HepG2 (cell line): Measurements from ENCODE around the gene COL8A1. TPM values are rescaled to one million over a fixed set of nuclear protein-coding genes. Genes with fewer than 3 reads are reported as not detected.

Experiments used
- ATAC-seq: fragments of 200-7000 bp; cut with Tn5 transposase; 3 replicates; pipeline ENCODE4 v1.9.1; 2020; ENCODE audit warnings: mild to moderate bottlenecking, moderate library complexity
- BruUV-seq: library from RNA; stranded (reverse); fragments of 400-500 nt; replicated peaks from 2 replicates; lab custom pipeline; 2021; lab: Mats Ljungman, UMichigan
- CTCF ChIA-PET: fragments of 300-600 bp; formaldehyde crosslinking; extraction: SDS; loops from one replicate; lab custom pipeline; 2021; ENCODE audit warnings: low total read pairs, inconsistent platforms, low intra/inter-chr PET ratio; lab: Yijun Ruan, JAX
- POLR2A ChIA-PET: fragments of 350-600 bp; sonication (Branson Sonifier 250); formaldehyde crosslinking; loops from one replicate; lab custom pipeline; 2020; ENCODE audit warnings: antibody characterized with exemption, inconsistent platforms; lab: Yijun Ruan, JAX
- DNase-seq: peaks from one replicate; pipeline ENCODE4 v3.0.0-alpha.2; 2015; ENCODE audit warnings: low spot score
- FAIRE-seq: peaks from 3 replicates; lab custom pipeline; 2011; peaks lifted over from hg19 to GRCh38; lab: Jason Lieb, UNC
- H2AFZ ChIP-seq: one replicate; pipeline ENCODE4 v1.6.1; 2011; ENCODE audit warnings: low read length, inconsistent platforms
- H3K27ac ChIP-seq: fragments of 300-600 bp; 3 replicates; pipeline ENCODE4 v1.8.0; 2011; ENCODE audit warnings: mixed run types, mild to moderate bottlenecking, mixed read lengths, low read length, inconsistent platforms; ENCODE audit not compliant: insufficient read depth; ENCODE audit errors: extremely low read length
- H3K27me3 ChIP-seq, 2 experiments: fragments of 200-600 bp in 1 of 2; 2 replicates in 1 of 2; 3 replicates in 1 of 2; pipeline versions ENCODE4 v1.6.0 to v1.8.0; 2011; ENCODE audit warnings: low read length in 2 of 2, mild to moderate bottlenecking in 2 of 2, moderate library complexity in 2 of 2, inconsistent platforms in 1 of 2; ENCODE audit not compliant: insufficient read depth in 2 of 2, control insufficient read depth in 1 of 2
- H3K36me3 ChIP-seq, 2 experiments: fragments of 200-600 bp in 1 of 2; replicated peaks in 1 of 2; 2 replicates in 1 of 2; 3 replicates in 1 of 2; pipeline versions ENCODE4 v1.5.1 to v1.8.0; 2011; ENCODE audit warnings: low read length in 2 of 2, inconsistent platforms in 1 of 2; ENCODE audit not compliant: insufficient read depth in 2 of 2, control insufficient read depth in 1 of 2
- H3K4me1 ChIP-seq: 2 replicates; pipeline ENCODE4 v1.5.1; 2012; ENCODE audit warnings: low read length, inconsistent platforms; ENCODE audit not compliant: insufficient read depth
- H3K4me2 ChIP-seq: 2 replicates; pipeline ENCODE4 v1.6.0; 2011; ENCODE audit warnings: low read depth, low read length, inconsistent platforms
- H3K4me3 ChIP-seq, 3 experiments: fragments of 200-600 bp in 1 of 3; sonication (generic), shearing (Covaris generic) in 1 of 3; replicated peaks in 1 of 3; 2 replicates each; pipeline ENCODE4 v1.5.1; 2011 to 2016; ENCODE audit warnings: low read length in 3 of 3, inconsistent platforms in 2 of 3, low read depth in 2 of 3, mild to moderate bottlenecking in 2 of 3, control low read depth in 1 of 3, mixed read lengths in 1 of 3; ENCODE audit not compliant: insufficient read depth in 1 of 3
- H3K79me2 ChIP-seq: one replicate; pipeline ENCODE4 v1.6.1; 2011; ENCODE audit warnings: low read length, inconsistent platforms; ENCODE audit not compliant: insufficient read depth
- H3K9ac ChIP-seq: 2 replicates; pipeline ENCODE4 v1.6.0; 2011; ENCODE audit warnings: mild to moderate bottlenecking, low read depth, low read length, inconsistent platforms; ENCODE audit not compliant: insufficient read depth
- H3K9me3 ChIP-seq: 2 replicates; pipeline ENCODE4 v1.5.1; 2012; ENCODE audit warnings: mild to moderate bottlenecking, low read length
- H4K20me1 ChIP-seq: 2 replicates; pipeline ENCODE4 v1.6.0; 2011; ENCODE audit warnings: inconsistent platforms, mild to moderate bottlenecking, low read length, moderate library complexity; ENCODE audit not compliant: insufficient read depth
- E2F5 ChIP-seq: sonication (generic); formaldehyde crosslinking; conservative IDR thresholded peaks from 2 replicates; pipeline ENCODE4 v1.4.0; 2020; ENCODE audit warnings: missing genetic modification reagents
- KLF6 ChIP-seq: IDR thresholded peaks from 2 replicates; pipeline ENCODE4 v1.8.0; 2016; ENCODE audit warnings: missing biosample characterization, missing genetic modification reagents
- MXI1 ChIP-seq: IDR thresholded peaks from 3 replicates; pipeline ENCODE4 v1.6.1; 2012; ENCODE audit warnings: low read depth, low read length, inconsistent platforms, borderline replicate concordance
- NR2F1 ChIP-seq, 2 experiments: fragments of 450-650 bp in 1 of 2; formaldehyde crosslinking in 1 of 2; IDR thresholded peaks; 2 replicates each; pipeline versions ENCODE4 v1.5.0 to v1.6.1; 2016 to 2020; ENCODE audit warnings: mild to moderate bottlenecking in 1 of 2, missing compliant biosample characterization in 1 of 2, missing genetic modification reagents in 1 of 2, moderate library complexity in 1 of 2
- PCBP1 ChIP-seq: fragments of 200-400 bp; formaldehyde crosslinking; IDR thresholded peaks from 2 replicates; pipeline ENCODE4 v1.6.1; 2017; ENCODE audit warnings: mild to moderate bottlenecking, low read depth, low read length, borderline replicate concordance
- PRDM4 ChIP-seq: sonication (generic); formaldehyde crosslinking; IDR thresholded peaks from 2 replicates; pipeline ENCODE4 v1.9.0; 2021; ENCODE audit warnings: missing genetic modification reagents, borderline replicate concordance
- REL ChIP-seq: sonication (generic); formaldehyde crosslinking; conservative IDR thresholded peaks from 2 replicates; pipeline ENCODE4 v1.8.0; 2022; ENCODE audit warnings: mild to moderate bottlenecking, missing genetic modification reagents, moderate library complexity
- ZFX ChIP-seq: sonication (generic); formaldehyde crosslinking; IDR thresholded peaks from 2 replicates; pipeline ENCODE4 v1.4.0; 2020; ENCODE audit warnings: mild to moderate bottlenecking, low read depth, missing genetic modification reagents, moderate library complexity
- ZGPAT ChIP-seq: IDR thresholded peaks from 2 replicates; pipeline ENCODE4 v1.6.1; 2016; ENCODE audit warnings: mild to moderate bottlenecking
- ZMYM2 ChIP-seq: sonication (generic); formaldehyde crosslinking; IDR thresholded peaks from 2 replicates; pipeline ENCODE4 v1.8.0; 2022; ENCODE audit warnings: mild to moderate bottlenecking, missing genetic modification reagents
- ZMYM3 ChIP-seq: sonication (generic); formaldehyde crosslinking; IDR thresholded peaks from 2 replicates; pipeline ENCODE4 v1.5.1; 2020; ENCODE audit warnings: mild to moderate bottlenecking, missing genetic modification reagents
- ZNF10 ChIP-seq: sonication (generic); formaldehyde crosslinking; IDR thresholded peaks from 2 replicates; pipeline ENCODE4 v1.4.0; 2020; ENCODE audit warnings: mild to moderate bottlenecking, low read depth, missing genetic modification reagents, borderline replicate concordance
- ZNF205 ChIP-seq: IDR thresholded peaks from 2 replicates; pipeline ENCODE4 v1.6.1; 2018; ENCODE audit warnings: missing biosample characterization, missing genetic modification reagents
- ZNF329 ChIP-seq: sonication (generic); formaldehyde crosslinking; IDR thresholded peaks from 2 replicates; pipeline ENCODE4 v1.9.0; 2021; ENCODE audit warnings: low read depth, mild to moderate bottlenecking, missing genetic modification reagents
- ZNF34 ChIP-seq: sonication (generic); formaldehyde crosslinking; IDR thresholded peaks from 2 replicates; pipeline ENCODE4 v1.4.0; 2020; ENCODE audit warnings: mild to moderate bottlenecking, missing genetic modification reagents, borderline replicate concordance
- ZNF713 ChIP-seq: sonication (generic); formaldehyde crosslinking; IDR thresholded peaks from 2 replicates; pipeline ENCODE4 v1.4.0; 2020; ENCODE audit warnings: mild to moderate bottlenecking, missing genetic modification reagents
- in situ Hi-C: cut with HindIII; loops from 2 replicates; pipeline ENCODE4 v1.10.0; 2017; ENCODE audit warnings: low pct_unique_long_range_greater_than_20kb; ENCODE audit not compliant: extremely low pct_ligation_motif_present
- intact Hi-C: fragments of 100-400 bp; cut with micrococcal nuclease; formaldehyde crosslinking; loops from one replicate; pipeline ENCODE4 v1.10.0; 2022; ENCODE audit not compliant: unreplicated experiment
- polyA plus RNA-seq, 8 experiments: library from polyadenylated mRNA; depleted of rRNA in 3 of 8; stranded (reverse) in 7 of 8; unstranded in 1 of 8; fragments of >200 nt; fragmentation: Illumina TruSeq in 4 of 8; extraction: Trizol in 4 of 8; gene quantifications; 2 replicates each; pipeline versions ENCODE4 v1.2.1 to v1.2.3, GENCODE V29; 2011 to 2016; ENCODE audit warnings: low read depth in 4 of 8, missing spikeins in 1 of 8, mixed read lengths in 1 of 8; ENCODE audit not compliant: insufficient read depth in 1 of 8
- total RNA-seq, 5 experiments: library from RNA; depleted of rRNA; stranded (reverse); fragments of >200 nt; fragmentation: Illumina TruSeq; extraction: Trizol; gene quantifications; 2 replicates each; pipeline ENCODE4 v1.2.3, GENCODE V29; 2016; ENCODE audit warnings: low read depth in 1 of 5

Gene COL8A1
- total and polyA plus RNA-seq, 2 of the 13 experiments (the other 11 are each of a cell fraction or from before 2014, with no cell fraction given) = not detected

GRCh38 chr3:99644017-99644416, 5.6 kb downstream of the COL8A1 start:
- no peaks in the 10 kb centered on the region for H3K9me3 ChIP-seq
- no peak overlapping the region for H2AFZ ChIP-seq
- ATAC-seq (no peak), DNase-seq (no peak), FAIRE-seq (no peak)
- H3K9ac ChIP-seq = no peak overlapping the region
- H3K79me2 ChIP-seq = no peaks in the 10 kb centered on the region
- no peak overlapping the region for H3K4me2 ChIP-seq
- in situ Hi-C loops (loop anchor here (10.0 kb wide), 1 partner anchor 111 kb away; no protein-coding TSS in a partner anchor), intact Hi-C loops (loop anchor here (2.0 kb wide), 1 partner anchor 43 kb away; no protein-coding TSS in a partner anchor)
- TF ChIP-seq ZNF34 (CRISPR knock-in tag) = no peak
- no peak for TF ChIP-seq ZFX
- TF ChIP-seq ZNF205 (CRISPR knock-in tag) = no peak
- no peak for TF ChIP-seq REL (CRISPR knock-in tag)
- TF ChIP-seq ZNF10 (CRISPR knock-in tag) = no peak
- no peak for TF ChIP-seq PRDM4
- TF ChIP-seq ZNF329 = no peak
- TF ChIP-seq ZGPAT = no peak
- TF ChIP-seq ZMYM2 (CRISPR knock-in tag) = no peak
- no peak for TF ChIP-seq MXI1
- no peak for TF ChIP-seq NR2F1 (CRISPR knock-in tag; IDR thresholded peaks at IDR 0.05)
- TF ChIP-seq E2F5 (CRISPR knock-in tag) = no peak
- no peak for TF ChIP-seq KLF6 (CRISPR knock-in tag)
- TF ChIP-seq ZNF713 (CRISPR knock-in tag) = no peak
- TF ChIP-seq ZMYM3 (CRISPR knock-in tag) = no peak
- TF ChIP-seq PCBP1 = no peak
- CTCF ChIA-PET = no interaction called here
- POLR2A ChIA-PET = no interaction called here
- no peaks in the 10 kb centered on the region for H4K20me1 ChIP-seq
- BruUV-seq = no TSS peak
- no peaks in the 10 kb centered on the region for H3K36me3 ChIP-seq
- no peak overlapping the region for H3K27ac ChIP-seq
- peaks cover 0 to 3% of the 10 kb centered on the region in 2 experiments; a peak in 2 of 5 replicates for H3K27me3 ChIP-seq
- no peaks in the 10 kb centered on the region for H3K4me1 ChIP-seq
- no peak overlapping the region for H3K4me3 ChIP-seq
